DOHH2 (cell line): ENCODE results near the gene PDIA6.
A peak's percentile ranks its signal among the peaks of the same experiment; 100 is the strongest.
"Not testable (repeated sequence)": the region's sequence is repeated elsewhere in the genome, so short reads cannot be mapped to it uniquely, and the experiment has no call there.

ENCODE experiments used
- H3F3A ChIP-seq: fragments of 200-600 bp; sonication (generic), shearing (Covaris generic); 2 replicates; pipeline ENCODE4 v1.6.0; 2016; ENCODE audit warnings: antibody characterized with exemption, mild to moderate bottlenecking; ENCODE audit not compliant: control insufficient read depth, insufficient read depth
- H3K27ac ChIP-seq: fragments of 200-600 bp; sonication (generic); 2 replicates; pipeline ENCODE4 v1.5.1; 2014; ENCODE audit warnings: low read depth, mild to moderate bottlenecking, low read length, moderate library complexity
- H3K27me3 ChIP-seq: fragments of 200-600 bp; sonication (generic); 2 replicates; pipeline ENCODE4 v1.6.1; 2014; ENCODE audit warnings: mild to moderate bottlenecking, low read length, mixed read lengths; ENCODE audit not compliant: control insufficient read depth
- H3K36me3 ChIP-seq: fragments of 200-600 bp; sonication (generic); 2 replicates; pipeline ENCODE4 v1.6.1; 2014; ENCODE audit warnings: mild to moderate bottlenecking, low read length, moderate library complexity, mixed read lengths; ENCODE audit not compliant: control insufficient read depth
- H3K4me1 ChIP-seq: fragments of 200-600 bp; sonication (generic); 2 replicates; pipeline ENCODE4 v1.6.1; 2014; ENCODE audit warnings: mild to moderate bottlenecking, low read length, mixed read lengths; ENCODE audit not compliant: control insufficient read depth
- H3K4me2 ChIP-seq: fragments of 200-600 bp; sonication (generic); 2 replicates; pipeline ENCODE4 v1.6.0; 2014; ENCODE audit warnings: mild to moderate bottlenecking, low read length, moderate library complexity
- H3K4me3 ChIP-seq: fragments of 200-600 bp; sonication (generic); 2 replicates; pipeline ENCODE4 v1.5.1; 2014; ENCODE audit warnings: mild to moderate bottlenecking, low read length, mixed read lengths
- H3K79me2 ChIP-seq: fragments of 200-600 bp; sonication (generic); 2 replicates; pipeline ENCODE4 v1.6.1; 2014; ENCODE audit warnings: mild to moderate bottlenecking, low read length, mixed read lengths; ENCODE audit not compliant: control insufficient read depth
- H3K9me2 ChIP-seq: fragments of 200-600 bp; sonication (generic); replicated peaks from 2 replicates; pipeline ENCODE4 v1.6.1; 2014; ENCODE audit warnings: mild to moderate bottlenecking, low read length, mixed read lengths; ENCODE audit not compliant: control insufficient read depth
- H3K9me3 ChIP-seq: fragments of 200-600 bp; sonication (generic); 2 replicates; pipeline ENCODE4 v1.6.1; 2014; ENCODE audit warnings: antibody characterized with exemption, low read length, mixed read lengths; ENCODE audit not compliant: control insufficient read depth, insufficient read depth
- H4K20me1 ChIP-seq: fragments of 200-600 bp; sonication (generic); 2 replicates; pipeline ENCODE4 v1.6.0; 2014; ENCODE audit warnings: low read depth, mild to moderate bottlenecking, antibody characterized with exemption, low read length, moderate library complexity; ENCODE audit not compliant: control insufficient read depth, insufficient read depth
- EZH2phosphoT487 ChIP-seq: fragments of 200-600 bp; sonication (generic); IDR thresholded peaks from 2 replicates; pipeline ENCODE4 v1.6.1; 2017; ENCODE audit warnings: borderline replicate concordance, mild to moderate bottlenecking, antibody characterized with exemption, low read length, moderate library complexity, mixed read lengths
- TF ChIP-seq, protein P1 (sequence below): fragments of 200-600 bp; sonication (generic); IDR thresholded peaks from one replicate; pipeline ENCODE4 v1.5.1; 2014; ENCODE audit warnings: antibody characterized with exemption, mild to moderate bottlenecking, low read depth, low read length; ENCODE audit not compliant: poor library complexity, severe bottlenecking

PDIA6 gene

DNA sequence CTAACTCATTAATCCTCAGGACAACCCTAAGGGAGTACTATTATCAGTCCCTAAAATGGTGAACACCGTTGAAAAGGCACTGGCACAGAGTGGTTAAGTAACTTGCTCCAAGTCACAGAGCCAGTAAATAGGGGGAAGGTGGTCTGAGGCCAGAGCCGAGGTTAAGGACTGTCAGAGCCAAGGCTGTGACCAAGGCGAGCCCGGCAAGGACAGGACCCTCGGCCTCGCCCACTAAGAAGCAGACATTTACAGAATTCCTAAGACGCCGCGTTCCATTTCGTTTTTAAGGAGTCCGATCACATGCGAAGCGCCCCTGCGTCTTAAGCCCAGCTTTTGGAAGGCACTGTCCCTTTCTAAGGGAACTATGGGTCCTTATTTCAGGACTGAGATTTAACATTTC lies 1.1 kb downstream of the PDIA6 start:
- peaks cover 57% of the 10 kb centered on the region for H3K36me3 ChIP-seq
- peaks cover 63% of the 10 kb centered on the region for H3K79me2 ChIP-seq
- H3K4me1 ChIP-seq: peaks cover 57% of the 10 kb centered on the region
- TF ChIP-seq EZH2phosphoT487: no peak
- TF ChIP-seq, protein P1, sequence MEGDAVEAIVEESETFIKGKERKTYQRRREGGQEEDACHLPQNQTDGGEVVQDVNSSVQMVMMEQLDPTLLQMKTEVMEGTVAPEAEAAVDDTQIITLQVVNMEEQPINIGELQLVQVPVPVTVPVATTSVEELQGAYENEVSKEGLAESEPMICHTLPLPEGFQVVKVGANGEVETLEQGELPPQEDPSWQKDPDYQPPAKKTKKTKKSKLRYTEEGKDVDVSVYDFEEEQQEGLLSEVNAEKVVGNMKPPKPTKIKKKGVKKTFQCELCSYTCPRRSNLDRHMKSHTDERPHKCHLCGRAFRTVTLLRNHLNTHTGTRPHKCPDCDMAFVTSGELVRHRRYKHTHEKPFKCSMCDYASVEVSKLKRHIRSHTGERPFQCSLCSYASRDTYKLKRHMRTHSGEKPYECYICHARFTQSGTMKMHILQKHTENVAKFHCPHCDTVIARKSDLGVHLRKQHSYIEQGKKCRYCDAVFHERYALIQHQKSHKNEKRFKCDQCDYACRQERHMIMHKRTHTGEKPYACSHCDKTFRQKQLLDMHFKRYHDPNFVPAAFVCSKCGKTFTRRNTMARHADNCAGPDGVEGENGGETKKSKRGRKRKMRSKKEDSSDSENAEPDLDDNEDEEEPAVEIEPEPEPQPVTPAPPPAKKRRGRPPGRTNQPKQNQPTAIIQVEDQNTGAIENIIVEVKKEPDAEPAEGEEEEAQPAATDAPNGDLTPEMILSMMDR: no peak
- peaks cover 20% of the 10 kb centered on the region; the same call in 1 of the 2 replicates for H4K20me1 ChIP-seq
- no peaks in the 10 kb centered on the region for H3K9me2 ChIP-seq
- H3K27me3 ChIP-seq: peaks cover 5% of the 10 kb centered on the region; the same call in 1 of the 2 replicates
- H3K4me3 ChIP-seq: peak overlapping the region; percentile 84
- peaks cover 6% of the 10 kb centered on the region; the same call in 1 of the 2 replicates for H3F3A ChIP-seq
- no peaks in the 10 kb centered on the region for H3K9me3 ChIP-seq
- H3K4me2 ChIP-seq: peak overlapping the region; percentile 88
- peak overlapping the region; percentile 68 for H3K27ac ChIP-seq

DNA sequence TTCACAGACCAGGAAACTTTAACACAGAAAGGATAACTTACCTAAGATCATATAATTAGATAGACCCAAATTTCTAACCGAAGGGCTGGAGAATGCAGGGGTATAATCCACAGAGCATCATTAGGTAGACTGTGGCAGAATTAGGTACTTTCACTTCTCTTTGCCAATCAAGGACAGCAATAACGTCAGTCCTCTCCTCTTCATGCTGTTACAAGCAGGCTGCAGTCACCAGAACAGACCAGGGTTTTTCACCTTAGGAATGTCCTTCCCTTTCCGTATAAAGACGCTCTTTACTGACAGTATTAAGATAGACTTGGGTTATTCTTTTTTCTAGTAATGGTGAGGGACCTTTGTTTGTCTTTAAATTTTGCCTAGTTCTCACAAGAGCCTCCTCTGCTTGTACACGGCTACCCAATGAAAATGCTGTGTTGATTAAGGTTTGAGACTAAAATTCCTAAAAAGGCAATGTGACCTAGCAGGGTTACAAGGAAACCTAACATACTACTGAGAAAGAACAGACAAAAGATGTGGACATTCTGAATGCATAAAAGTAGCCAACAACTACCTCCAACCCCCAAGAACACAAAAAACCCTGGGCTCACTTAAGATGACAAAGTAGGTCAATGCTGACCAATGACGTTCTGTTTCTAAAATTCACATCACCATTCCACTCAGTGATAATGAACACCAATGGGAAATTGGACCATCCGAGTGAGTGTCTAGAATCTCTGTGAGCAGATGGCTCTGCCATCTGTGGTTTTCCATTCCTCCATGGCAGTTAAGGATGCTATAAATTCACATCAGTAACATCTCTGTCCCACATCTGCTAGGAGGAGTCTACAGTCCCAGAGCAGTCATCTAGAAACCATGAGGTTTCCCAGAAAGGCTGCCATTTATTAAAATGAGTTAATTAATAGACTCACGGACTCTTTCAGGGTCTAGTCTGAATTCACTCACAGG lies 2.1 kb downstream of the PDIA6 start:
- peaks cover 63% of the 10 kb centered on the region for H3K36me3 ChIP-seq
- H3K9me2 ChIP-seq: no peaks in the 10 kb centered on the region
- peak overlapping the region; percentile 88 for H3K4me2 ChIP-seq
- H3K4me1 ChIP-seq: peaks cover 60% of the 10 kb centered on the region
- H3F3A ChIP-seq: peaks cover 6% of the 10 kb centered on the region; the same call in 1 of the 2 replicates
- no peaks in the 10 kb centered on the region for H3K9me3 ChIP-seq
- peak overlapping the region; percentile 68 for H3K27ac ChIP-seq
- TF ChIP-seq, protein P1: no peak
- TF ChIP-seq EZH2phosphoT487: no peak
- H3K4me3 ChIP-seq: peak overlapping the region; percentile 84
- H3K79me2 ChIP-seq: peaks cover 71% of the 10 kb centered on the region
- H3K27me3 ChIP-seq: peaks cover 3% of the 10 kb centered on the region; the same call in 1 of the 2 replicates
- peaks cover 20% of the 10 kb centered on the region; the same call in 1 of the 2 replicates for H4K20me1 ChIP-seq

DNA sequence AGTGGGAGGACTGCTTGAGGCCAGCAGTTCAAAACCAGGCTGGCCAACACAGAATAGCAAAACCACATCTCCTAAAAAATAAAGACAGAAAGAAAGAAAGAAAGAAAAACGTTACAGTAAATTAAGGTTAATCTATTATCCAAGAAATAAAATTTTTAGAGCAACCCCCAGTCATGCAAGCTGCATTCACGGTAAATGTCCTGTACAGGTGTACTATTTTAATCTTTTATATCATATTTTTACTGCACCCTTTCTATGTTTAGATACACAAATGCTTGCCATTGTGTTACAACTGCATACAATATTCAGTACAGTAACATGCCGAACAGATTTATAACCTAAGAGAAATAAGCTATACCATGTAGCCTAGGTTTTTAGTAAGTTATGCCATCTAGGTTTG lies 6.0 kb downstream of the PDIA6 start:
- Histone ChIP-seq H3K4me3 (no peak overlapping the region), H3K36me3 (peaks cover 77% of the 10 kb centered on the region), H3K4me2 (no peak overlapping the region), H3F3A (peaks cover 7% of the 10 kb centered on the region), H3K4me1 (peaks cover 73% of the 10 kb centered on the region), H3K79me2 (peaks cover 89% of the 10 kb centered on the region), H4K20me1 (peaks cover 23% of the 10 kb centered on the region), H3K9me2 (no peaks in the 10 kb centered on the region), H3K9me3 (no peaks in the 10 kb centered on the region), H3K27ac (no peak overlapping the region), H3K27me3 (no peaks in the 10 kb centered on the region)
- no peak for TF ChIP-seq EZH2phosphoT487
- TF ChIP-seq, protein P1: no peak

DNA sequence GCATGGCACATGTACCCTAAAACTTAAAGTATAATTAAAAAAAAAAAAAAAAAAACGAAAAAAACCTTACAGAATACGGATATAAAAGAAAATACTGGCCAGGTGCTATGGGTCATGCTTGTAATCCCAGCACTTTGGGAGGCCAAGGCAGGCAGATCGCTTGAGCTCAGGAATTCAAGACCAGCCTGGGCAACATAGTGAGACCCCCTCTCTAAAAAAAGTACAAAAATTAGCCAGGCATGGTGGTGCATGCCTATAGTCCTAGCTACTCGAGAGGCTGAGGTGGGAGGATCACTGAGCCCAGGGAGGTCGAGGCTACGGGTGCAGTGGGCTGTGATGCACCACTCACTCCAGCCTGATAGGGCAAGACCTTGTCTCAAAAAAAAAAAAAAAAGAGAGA lies 6.6 kb downstream of the PDIA6 start:
- H3K79me2 ChIP-seq: peaks cover 89% of the 10 kb centered on the region
- not testable (repeated sequence) for H3K4me2 ChIP-seq, H3F3A ChIP-seq, H3K9me2 ChIP-seq, H3K4me3 ChIP-seq, H3K9me3 ChIP-seq, H3K27me3 ChIP-seq, H3K27ac ChIP-seq
- peaks cover 73% of the 10 kb centered on the region for H3K4me1 ChIP-seq
- H3K36me3 ChIP-seq: peaks cover 77% of the 10 kb centered on the region
- peaks cover 23% of the 10 kb centered on the region for H4K20me1 ChIP-seq
